GM21515 (cell line): Measurements from ENCODE around the gene GP9.

Experiments used
- ATAC-seq: cut with Tn5 transposase; IDR thresholded peaks from one replicate; pipeline ENCODE4 v1.9.1; 2021; ENCODE audit not compliant: unreplicated experiment

The GP9 gene

GRCh38 chr3:129027544-129027880 lies 33.1 kb upstream of the GP9 start:
- no peak for ATAC-seq

GRCh38 chr3:129028866-129029265 lies 31.7 kb upstream of the GP9 start:
- no peak for ATAC-seq

GRCh38 chr3:129030611-129031010 lies 30.0 kb upstream of the GP9 start:
- no peak for ATAC-seq

- no peak for ATAC-seq
Measured at GRCh38 chr3:129031476-129032215, 28.9 kb upstream of the GP9 start.

- ATAC-seq = no peak
Measured at GRCh38 chr3:129032716-129033115, 27.9 kb upstream of the GP9 start.

- no peak for ATAC-seq
Measured at GRCh38 chr3:129033151-129033550, 27.4 kb upstream of the GP9 start.

GRCh38 chr3:129033633-129034321 lies 26.8 kb upstream of the GP9 start:
- no peak for ATAC-seq

- no peak for ATAC-seq
Measured at GRCh38 chr3:129034642-129035041, 25.9 kb upstream of the GP9 start.

GRCh38 chr3:129035360-129036221 lies 25.0 kb upstream of the GP9 start:
- no peak for ATAC-seq

- no peak for ATAC-seq
Measured at GRCh38 chr3:129036222-129037092, 24.1 kb upstream of the GP9 start.

- no peak for ATAC-seq
Measured at GRCh38 chr3:129037093-129037419, 23.5 kb upstream of the GP9 start.

GRCh38 chr3:129038121-129038855 lies 22.3 kb upstream of the GP9 start:
- ATAC-seq = no peak

GRCh38 chr3:129039271-129040038 lies 21.1 kb upstream of the GP9 start:
- no peak for ATAC-seq

- no peak for ATAC-seq
Measured at GRCh38 chr3:129040039-129040336, 20.6 kb upstream of the GP9 start.

GRCh38 chr3:129040579-129041300 lies 19.8 kb upstream of the GP9 start:
- ATAC-seq = no peak

- no peak for ATAC-seq
Measured at GRCh38 chr3:129045675-129046036, 14.9 kb upstream of the GP9 start.

- no peak for ATAC-seq
Measured at GRCh38 chr3:129046037-129046731, 14.4 kb upstream of the GP9 start.

GRCh38 chr3:129046732-129047552 lies 13.6 kb upstream of the GP9 start:
- ATAC-seq = no peak
